Measurements from ENCODE around the gene MTOR.

MTOR gene

DNA sequence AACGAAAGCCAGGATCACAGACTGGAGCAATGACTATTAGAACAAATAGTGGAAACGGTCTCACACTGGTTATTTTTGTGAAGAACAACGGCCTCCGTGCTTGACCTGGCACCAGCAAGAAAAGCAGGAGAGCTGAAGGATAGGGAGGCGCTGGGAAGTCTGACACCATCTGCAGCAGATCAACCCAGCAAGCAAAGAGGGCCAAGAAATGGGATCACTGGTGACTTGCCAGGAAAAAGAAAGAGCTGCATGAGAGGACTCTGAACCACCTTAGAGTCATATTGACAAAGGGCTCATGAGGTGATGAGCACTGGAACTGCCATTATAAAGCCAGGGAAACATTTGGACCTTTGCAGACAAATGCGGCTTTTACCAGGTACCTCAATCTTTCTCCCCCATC, 25.0 kb downstream of the MTOR start:
- TF ChIP-seq, protein P1, sequence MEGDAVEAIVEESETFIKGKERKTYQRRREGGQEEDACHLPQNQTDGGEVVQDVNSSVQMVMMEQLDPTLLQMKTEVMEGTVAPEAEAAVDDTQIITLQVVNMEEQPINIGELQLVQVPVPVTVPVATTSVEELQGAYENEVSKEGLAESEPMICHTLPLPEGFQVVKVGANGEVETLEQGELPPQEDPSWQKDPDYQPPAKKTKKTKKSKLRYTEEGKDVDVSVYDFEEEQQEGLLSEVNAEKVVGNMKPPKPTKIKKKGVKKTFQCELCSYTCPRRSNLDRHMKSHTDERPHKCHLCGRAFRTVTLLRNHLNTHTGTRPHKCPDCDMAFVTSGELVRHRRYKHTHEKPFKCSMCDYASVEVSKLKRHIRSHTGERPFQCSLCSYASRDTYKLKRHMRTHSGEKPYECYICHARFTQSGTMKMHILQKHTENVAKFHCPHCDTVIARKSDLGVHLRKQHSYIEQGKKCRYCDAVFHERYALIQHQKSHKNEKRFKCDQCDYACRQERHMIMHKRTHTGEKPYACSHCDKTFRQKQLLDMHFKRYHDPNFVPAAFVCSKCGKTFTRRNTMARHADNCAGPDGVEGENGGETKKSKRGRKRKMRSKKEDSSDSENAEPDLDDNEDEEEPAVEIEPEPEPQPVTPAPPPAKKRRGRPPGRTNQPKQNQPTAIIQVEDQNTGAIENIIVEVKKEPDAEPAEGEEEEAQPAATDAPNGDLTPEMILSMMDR (IDR thresholded peaks at IDR 0.05; ENCODE audit: low read depth, low read length): no peak

DNA sequence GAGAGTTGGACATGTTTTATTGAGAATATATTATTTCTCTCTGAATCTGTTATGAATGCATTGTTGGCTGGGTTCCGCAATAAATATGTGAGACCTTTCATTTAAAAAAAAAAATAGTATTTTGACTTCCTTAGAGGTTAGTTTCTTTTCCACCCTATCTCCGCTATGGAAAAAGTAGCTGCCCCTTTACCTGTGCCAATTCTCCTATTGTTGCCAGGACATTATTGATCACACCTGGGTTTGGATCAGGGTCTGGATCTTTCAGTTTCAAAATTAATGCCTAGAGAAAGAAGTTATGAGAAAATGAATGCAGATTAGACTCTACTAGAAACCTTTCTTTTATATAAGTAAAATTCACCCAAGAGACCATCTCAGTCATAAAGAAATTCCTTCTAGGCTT, 29.1 kb downstream of the MTOR start:
- H3K4me3 ChIP-seq (ENCODE audit: low read depth, low read length): no peak overlapping the region
- TF ChIP-seq, protein P1 (IDR thresholded peaks at IDR 0.05; ENCODE audit: low read depth, low read length): no peak

More for the DNA sequence above, 25.0 kb downstream of the MTOR start:
- H3K4me3 ChIP-seq (ENCODE audit: low read depth, low read length): no peak overlapping the region

DNA sequence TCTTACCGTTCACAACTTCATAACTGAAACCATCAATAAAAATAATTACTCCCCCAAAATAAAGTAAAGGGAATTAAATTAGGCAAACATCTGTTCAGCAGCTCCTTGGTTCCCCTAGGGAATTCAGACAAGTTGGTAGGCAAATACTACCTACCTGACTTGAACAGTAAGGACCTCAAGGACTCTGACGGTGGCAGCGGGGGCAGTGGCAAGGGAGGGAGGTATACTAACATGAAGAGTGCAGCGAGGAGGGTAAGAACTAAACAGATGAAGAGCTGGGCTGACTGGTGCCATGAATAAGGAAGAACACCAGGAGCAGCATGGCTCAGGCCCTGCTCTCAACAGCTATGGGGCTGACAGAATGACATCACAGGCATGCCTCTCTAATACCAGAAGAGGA, 33.1 kb downstream of the MTOR start:
- H3K4me3 ChIP-seq (ENCODE audit: low read depth, low read length): no peak overlapping the region
- TF ChIP-seq, protein P1 (IDR thresholded peaks at IDR 0.05; ENCODE audit: low read depth, low read length): no peak

DNA sequence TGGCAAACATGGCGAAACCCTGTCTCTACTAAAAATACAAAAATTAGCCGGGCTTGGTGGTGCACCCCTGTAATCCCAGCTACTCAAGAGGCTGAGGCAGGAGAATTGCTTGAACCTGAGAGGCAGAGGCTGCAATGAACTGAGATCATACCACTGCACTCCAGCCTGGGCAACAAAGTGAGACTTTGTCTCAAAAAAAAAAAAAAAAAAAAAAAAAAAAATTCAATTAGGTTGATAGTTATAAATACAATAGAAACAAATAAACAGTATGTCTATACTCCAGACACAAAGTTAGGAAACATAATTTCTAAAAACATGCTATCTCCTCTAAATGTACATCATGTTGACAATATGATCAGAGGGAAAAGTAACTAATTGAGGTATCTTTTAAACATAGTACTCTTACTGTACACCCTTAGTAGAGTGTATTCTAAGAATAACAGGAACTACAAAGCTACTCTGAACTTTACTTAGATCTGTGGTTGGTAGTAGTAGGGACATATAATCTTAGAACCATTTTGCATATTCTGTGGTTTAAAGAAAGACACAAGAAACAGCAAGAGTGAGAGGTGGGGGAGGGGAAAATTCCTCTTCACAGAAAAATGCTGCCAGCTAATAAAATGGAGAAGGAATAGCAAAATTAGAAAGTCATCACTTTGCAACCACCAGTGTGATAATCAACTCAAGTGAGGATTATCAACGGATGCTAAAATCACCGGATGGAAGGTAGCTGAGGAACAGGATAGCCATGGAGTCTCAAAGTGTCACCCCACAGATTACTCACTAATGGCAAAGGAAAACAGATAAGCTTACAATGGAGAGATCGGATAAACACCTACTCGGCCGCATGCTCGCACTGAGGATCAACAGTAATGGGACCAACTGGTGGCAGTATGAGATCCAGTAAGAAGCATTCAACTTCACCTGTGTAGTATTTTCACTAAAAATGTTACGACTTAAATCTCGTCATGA, 35.0 kb downstream of the MTOR start:
- TF ChIP-seq, protein P1 (IDR thresholded peaks at IDR 0.05; ENCODE audit: low read depth, low read length): no peak
- H3K4me3 ChIP-seq (ENCODE audit: low read depth, low read length): no peak overlapping the region

DNA sequence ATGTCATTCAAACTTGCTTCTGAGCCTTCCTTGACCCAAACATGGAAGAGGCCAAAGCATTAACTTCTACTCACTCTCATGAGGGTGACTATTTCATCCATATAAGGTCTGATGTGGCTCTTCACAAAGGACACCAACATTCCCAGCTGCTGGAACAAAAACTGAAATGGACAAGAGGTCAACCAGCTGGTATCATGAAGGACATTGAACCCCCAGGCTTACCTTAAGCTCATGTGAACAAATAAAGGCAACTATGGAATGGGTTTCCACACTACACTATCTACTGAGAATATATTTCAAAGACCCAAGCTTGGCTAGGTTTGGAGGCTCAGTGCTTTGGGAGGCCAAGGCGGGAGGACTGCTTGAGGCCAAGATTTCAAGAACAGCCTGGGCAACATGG, 46.3 kb downstream of the MTOR start:
- TF ChIP-seq, protein P1 (IDR thresholded peaks at IDR 0.05; ENCODE audit: low read depth, low read length): no peak
- H3K4me3 ChIP-seq (ENCODE audit: low read depth, low read length): no peak overlapping the region

DNA sequence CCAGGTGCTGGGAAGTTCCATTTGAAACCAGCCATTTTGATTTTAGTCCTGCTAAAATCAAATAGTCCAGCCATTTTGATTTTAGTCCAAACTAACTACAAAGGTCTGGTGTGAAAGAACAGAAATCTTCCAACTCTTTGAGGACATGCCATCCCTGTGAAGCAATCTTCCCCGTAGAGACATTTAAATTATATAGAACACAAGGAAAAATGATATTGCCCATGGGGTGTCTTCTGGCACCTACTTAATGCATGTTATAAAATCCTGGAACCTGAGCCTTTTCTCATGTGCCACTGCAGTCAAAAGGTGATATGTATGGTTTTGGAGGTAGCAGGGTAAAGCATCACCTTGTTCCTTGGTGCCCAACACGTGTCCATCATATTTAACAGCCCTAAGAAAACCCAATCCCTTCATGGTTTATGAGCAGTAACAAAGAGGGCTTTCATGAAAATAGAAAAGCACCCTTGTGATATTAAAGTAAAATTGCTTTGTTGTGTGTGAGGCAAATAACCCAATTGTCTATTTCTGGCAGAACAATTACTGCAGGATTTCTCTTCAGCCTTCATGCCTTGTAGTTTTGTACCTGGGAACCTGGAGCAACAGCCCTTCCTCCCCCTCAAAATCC, 46.9 kb downstream of the MTOR start:
- TF ChIP-seq, protein P1 (IDR thresholded peaks at IDR 0.05; ENCODE audit: low read depth, low read length): no peak
- no peak overlapping the region for H3K4me3 ChIP-seq (ENCODE audit: low read depth, low read length)

Measured in WI38 (cell line).